Left ventricle myocardium inferior (tissue), 1 donor: ENCODE measurements around the gene LAPTM4A. TPM values are rescaled to one million over a fixed set of nuclear protein-coding genes. Genes with fewer than 3 reads are reported as not detected.

Experiments
- DNase-seq: peaks from one replicate; pipeline ENCODE4 v3.0.0-alpha.2; 2020
- H3K27ac ChIP-seq: fragments of 200-600 bp; replicated peaks from 2 replicates; pipeline ENCODE4 v1.8.0; 2021
- H3K27me3 ChIP-seq: fragments of 200-600 bp; 2 replicates; pipeline ENCODE4 v1.8.0; 2021; ENCODE audit warnings: low read depth
- H3K36me3 ChIP-seq: fragments of 200-600 bp; 2 replicates; pipeline ENCODE4 v1.8.0; 2021
- H3K4me1 ChIP-seq: fragments of 200-600 bp; 2 replicates; pipeline ENCODE4 v1.8.0; 2021
- H3K4me3 ChIP-seq: fragments of 200-600 bp; 2 replicates; pipeline ENCODE4 v1.8.0; 2021; ENCODE audit warnings: mild to moderate bottlenecking, moderate library complexity
- H3K9me3 ChIP-seq: fragments of 200-600 bp; replicated peaks from 2 replicates; pipeline ENCODE4 v1.8.0; 2021
- CTCF ChIP-seq: fragments of 200-600 bp; IDR thresholded peaks from 2 replicates; pipeline ENCODE4 v1.8.0; 2021; ENCODE audit warnings: antibody characterized with exemption, mild to moderate bottlenecking, borderline replicate concordance
- intact Hi-C: fragments of 100-400 bp; cut with micrococcal nuclease; formaldehyde crosslinking; loops from one replicate; pipeline ENCODE4 v1.11.0; 2022
- total RNA-seq: library from RNA; stranded (reverse); fragmentation: NEBNext Ultra II Directional; extraction: Animal tissue kit (Norgen Biotek cat#: 25700); gene quantifications from one replicate; pipeline ENCODE4 v1.2.1, GENCODE V29; 2021
- donor health status: DM: no; HTN: yes; CAD: no; lungs with severe emphysema.

LAPTM4A gene
- total RNA-seq, 1 donor from 2014 or later: 201 TPM

GRCh38 chr2:20012282-20013125, 38.9 kb downstream of the LAPTM4A start, which contains the start of gene MATN3:
TSS of gene MATN3 (minus strand) at chr2:20012668. CDS start at chr2:20012631, 37 bp downstream.
- peak; percentile 25 for DNase-seq
- peaks cover 45% of the 10 kb centered on the region for H3K27me3 ChIP-seq
- peaks cover 10% of the 10 kb centered on the region for H3K9me3 ChIP-seq
- no peaks in the 10 kb centered on the region for H3K36me3 ChIP-seq
- H3K27ac ChIP-seq: peak within 1 kb of the TSS; percentile 50
- peak within 1 kb of the TSS; percentile 66 for H3K4me3 ChIP-seq
- peaks cover 16% of the 10 kb centered on the region for H3K4me1 ChIP-seq
- intact Hi-C loops: no loop called here
- TF ChIP-seq CTCF: no peak

DNA sequence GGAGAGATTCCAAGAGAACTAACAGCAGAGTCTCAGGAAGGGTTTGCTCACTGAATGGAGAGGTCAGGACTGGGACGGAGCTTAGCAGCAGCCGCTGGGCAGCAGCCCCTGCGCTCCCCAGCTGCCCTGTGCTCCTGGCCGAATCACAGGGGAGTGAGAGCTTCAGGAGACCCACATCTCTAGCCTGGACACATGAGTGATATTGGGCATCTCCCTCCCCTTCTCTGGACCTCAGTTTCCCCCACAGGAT, 39.5 kb downstream of the LAPTM4A start:
- Histone ChIP-seq H3K36me3 (no peaks in the 10 kb centered on the region), H3K4me3 (peak overlapping the region; percentile 66), H3K9me3 (peaks cover 10% of the 10 kb centered on the region), H3K4me1 (peaks cover 16% of the 10 kb centered on the region), H3K27me3 (peaks cover 50% of the 10 kb centered on the region), H3K27ac (no peak overlapping the region)
- TF ChIP-seq CTCF: no peak
- intact Hi-C loops: no loop called here
- no peak for DNase-seq

GRCh38 chr2:20011276-20012031, 40.0 kb downstream of the LAPTM4A start:
- peaks cover 16% of the 10 kb centered on the region for H3K4me1 ChIP-seq
- DNase-seq: no peak
- TF ChIP-seq CTCF: no peak
- peak overlapping the region; percentile 66 for H3K4me3 ChIP-seq
- intact Hi-C loops: no loop called here
- H3K36me3 ChIP-seq: no peaks in the 10 kb centered on the region
- H3K27ac ChIP-seq: no peak overlapping the region
- H3K27me3 ChIP-seq: peaks cover 54% of the 10 kb centered on the region
- H3K9me3 ChIP-seq: peaks cover 10% of the 10 kb centered on the region

GRCh38 chr2:20008703-20009102, 42.7 kb downstream of the LAPTM4A start:
- Histone ChIP-seq H3K9me3 (no peaks in the 10 kb centered on the region), H3K27ac (no peak overlapping the region), H3K4me1 (peaks cover 16% of the 10 kb centered on the region), H3K27me3 (peaks cover 57% of the 10 kb centered on the region), H3K4me3 (no peak overlapping the region), H3K36me3 (no peaks in the 10 kb centered on the region)
- intact Hi-C loops: no loop called here
- no peak for DNase-seq
- no peak for TF ChIP-seq CTCF

DNA sequence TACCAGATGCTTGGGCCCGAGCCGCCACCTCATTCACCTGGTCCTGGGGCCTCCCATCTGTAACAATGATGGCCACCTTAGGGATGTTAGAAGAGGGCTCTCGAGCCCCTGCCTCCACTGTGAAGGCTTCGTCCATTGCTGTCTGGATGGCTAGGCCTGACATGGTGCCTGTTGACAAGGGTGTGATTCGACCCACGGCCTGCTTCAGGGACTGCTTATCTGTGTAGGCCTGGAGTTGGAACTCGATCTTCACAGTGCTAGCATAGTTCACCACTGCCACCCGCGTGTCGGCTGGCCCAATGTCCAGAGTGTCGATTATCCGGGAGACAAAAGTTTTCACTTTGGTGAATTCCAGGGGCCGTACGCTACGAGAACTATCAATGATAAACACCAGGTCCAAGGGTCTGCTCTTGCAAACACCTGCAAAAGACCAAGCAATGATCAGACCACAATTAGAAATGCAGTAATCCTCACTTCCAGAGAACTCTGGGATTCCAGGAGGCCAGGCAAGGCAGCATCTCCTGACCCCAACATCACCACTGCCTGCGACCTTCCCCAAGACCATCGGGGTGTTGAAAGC, 45.4 kb downstream of the LAPTM4A start:
- Histone ChIP-seq H3K4me3 (no peak overlapping the region), H3K9me3 (no peaks in the 10 kb centered on the region), H3K27ac (no peak overlapping the region), H3K27me3 (peaks cover 44% of the 10 kb centered on the region), H3K36me3 (no peaks in the 10 kb centered on the region), H3K4me1 (no peaks in the 10 kb centered on the region)
- TF ChIP-seq CTCF: no peak
- DNase-seq: no peak
- intact Hi-C loops: no loop called here
